Choroid plexus epithelial cell (primary cell): ENCODE data around the gene ANKMY1.
A peak's percentile ranks its signal among the peaks of the same experiment; 100 is the strongest.

Experiments used
- DNase-seq: peaks from one replicate; pipeline ENCODE4 v3.0.0-alpha.2; 2010; ENCODE audit warnings: low read depth
- H3K4me3 ChIP-seq: 2 replicates; pipeline ENCODE4 v1.5.1; 2011; ENCODE audit warnings: low read depth, mild to moderate bottlenecking, control low read depth, low read length, moderate library complexity
- CTCF ChIP-seq: conservative IDR thresholded peaks from 2 replicates; pipeline ENCODE4 v1.5.1; 2011; ENCODE audit warnings: low read depth, mild to moderate bottlenecking, control low read depth, inconsistent platforms, low read length, moderate library complexity

The ANKMY1 gene

GRCh38 chr2:240585101-240585500 lies 27.3 kb upstream of the ANKMY1 start:
- TF ChIP-seq CTCF = no peak
- DNase-seq = no peak
- H3K4me3 ChIP-seq = peak overlapping the region; percentile 94

DNA sequence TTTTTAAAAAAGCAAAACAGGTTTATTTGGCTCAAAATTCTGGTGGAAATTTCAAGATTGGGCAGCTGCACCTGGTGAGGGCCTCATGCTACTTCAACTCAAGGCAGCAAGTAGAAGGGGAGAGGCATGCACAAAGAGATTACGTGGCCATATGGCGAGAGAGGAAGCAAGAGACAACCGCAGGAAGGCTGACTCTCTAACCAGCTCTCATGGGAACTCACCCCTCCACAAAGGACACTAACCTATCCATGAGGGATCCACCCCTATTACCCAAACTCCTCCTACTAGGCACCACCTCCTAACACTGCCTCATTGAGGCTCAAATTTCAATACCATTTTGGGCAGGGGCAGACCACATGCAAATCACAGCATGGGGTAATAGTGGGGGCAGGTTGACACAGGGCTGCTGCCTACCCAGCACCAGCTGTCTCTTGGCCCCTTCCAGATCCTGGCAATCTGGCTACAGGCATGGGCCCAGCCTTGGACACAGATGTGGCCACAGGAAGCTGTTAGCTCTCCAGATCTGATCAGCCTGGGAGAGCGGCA lies 26.8 kb upstream of the ANKMY1 start:
- TF ChIP-seq CTCF = no peak
- DNase-seq = peak; percentile 39
- H3K4me3 ChIP-seq = peak overlapping the region; percentile 94

DNA sequence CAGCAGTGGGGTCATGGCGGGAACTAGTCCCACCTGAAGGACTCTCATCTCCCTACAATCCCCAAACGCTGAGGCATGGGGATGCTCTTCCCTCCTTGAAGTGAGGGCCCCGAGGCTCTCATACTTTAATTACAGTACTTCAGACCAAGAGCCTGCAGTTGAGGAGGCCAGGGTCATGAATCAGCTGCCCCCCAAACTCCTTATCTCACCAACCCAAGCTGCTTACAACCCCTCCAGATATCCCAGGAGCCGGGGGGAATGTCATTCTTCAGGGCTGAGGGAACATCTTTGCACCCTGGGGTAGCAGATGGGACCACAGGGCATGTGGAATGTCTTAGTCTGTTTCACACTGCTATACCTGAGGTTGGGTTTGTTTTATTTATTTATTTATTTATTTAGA lies 26.0 kb upstream of the ANKMY1 start:
- no peak for DNase-seq
- no peak for TF ChIP-seq CTCF
- no peak overlapping the region for H3K4me3 ChIP-seq

DNA sequence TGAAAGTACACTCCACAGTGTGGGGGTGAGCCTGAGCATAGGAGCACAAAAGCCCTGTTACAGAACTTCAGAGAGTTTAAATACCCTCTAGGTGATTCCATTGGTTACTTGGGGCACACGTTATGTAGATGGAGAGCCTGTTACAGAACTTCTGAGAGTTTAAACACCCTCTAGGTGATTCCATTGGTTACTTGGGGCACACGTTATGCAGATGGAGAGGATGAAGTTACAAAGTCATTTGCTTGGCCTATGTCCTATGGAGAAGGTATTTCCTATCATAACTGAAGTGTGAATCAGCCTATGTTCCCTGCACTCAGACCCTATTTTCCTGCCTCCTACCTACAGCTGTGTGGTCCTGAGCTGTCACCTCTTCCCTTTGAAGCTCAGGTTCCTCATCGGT lies 25.0 kb upstream of the ANKMY1 start:
- H3K4me3 ChIP-seq = no peak overlapping the region
- no peak for TF ChIP-seq CTCF
- peak; percentile 52 for DNase-seq

GRCh38 chr2:240581811-240582210 lies 24.0 kb upstream of the ANKMY1 start:
- no peak for TF ChIP-seq CTCF

DNA sequence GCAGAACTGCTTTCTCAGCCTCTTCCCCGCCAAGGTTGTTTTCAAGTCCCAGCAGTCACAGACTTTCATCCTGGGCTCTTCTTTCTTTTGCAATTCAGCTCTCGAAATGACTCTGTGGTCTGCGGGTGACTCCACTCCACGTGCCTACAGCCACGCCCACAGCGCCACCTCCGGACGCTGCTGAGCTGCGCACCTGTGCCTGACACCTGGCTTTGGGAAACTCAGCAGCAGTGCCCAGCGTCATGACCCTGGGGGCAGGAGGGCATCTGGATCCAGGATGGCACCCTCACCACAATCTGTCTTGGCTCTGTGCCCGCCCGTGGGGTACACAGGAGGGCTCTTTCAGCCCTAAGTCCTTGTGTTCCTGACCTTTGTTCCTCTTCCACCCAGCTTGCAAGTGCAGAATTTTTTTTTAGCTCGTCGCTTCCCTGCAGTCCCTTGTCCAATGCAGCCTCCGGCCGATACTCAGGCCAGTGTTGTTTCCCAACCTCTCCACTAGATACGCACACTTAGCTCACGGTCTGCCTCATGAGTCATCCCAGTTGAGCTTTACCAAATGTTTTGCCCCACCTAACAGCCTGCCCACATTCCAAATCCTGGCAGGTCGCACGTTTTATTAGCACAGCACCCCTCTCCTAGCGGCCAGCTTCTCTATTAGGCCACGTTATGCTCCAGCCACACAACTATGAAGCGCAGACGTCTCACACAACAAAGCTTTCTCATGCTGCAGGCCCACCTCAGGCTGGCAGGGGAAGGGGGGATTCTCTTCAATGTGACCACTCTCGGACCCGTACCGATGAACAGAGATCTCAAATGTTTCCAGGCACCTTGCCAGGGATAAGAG lies 22.2 kb upstream of the ANKMY1 start:
- peak; percentile 6 for TF ChIP-seq CTCF
- H3K4me3 ChIP-seq = no peak overlapping the region
- DNase-seq = peak; percentile 87

More at GRCh38 chr2:240581811-240582210, 24.0 kb upstream of the ANKMY1 start:
- no peak for DNase-seq
- no peak overlapping the region for H3K4me3 ChIP-seq
